KMS-11 (cell line): ENCODE results near the gene TCEAL8.
"Not testable (repeated sequence)": the region's sequence is repeated elsewhere in the genome, so short reads cannot be mapped to it uniquely, and the experiment has no call there.

Experiments used
- H2AFZ ChIP-seq: fragments of 200-600 bp; sonication (generic); 2 replicates; pipeline ENCODE4 v1.6.1; 2016; ENCODE audit warnings: antibody characterized with exemption, mixed run types, low read depth
- H3K27ac ChIP-seq: fragments of 200-600 bp; sonication (generic); 2 replicates; pipeline ENCODE4 v1.6.1; 2016; ENCODE audit warnings: mild to moderate bottlenecking, mixed run types
- H3K27me3 ChIP-seq: fragments of 200-600 bp; sonication (generic); 2 replicates; pipeline ENCODE4 v1.6.1; 2017; ENCODE audit warnings: mild to moderate bottlenecking, low read depth, mixed run types, moderate library complexity; ENCODE audit not compliant: insufficient read depth
- H3K36me3 ChIP-seq: fragments of 200-600 bp; sonication (generic); 2 replicates; pipeline ENCODE4 v1.6.1; 2017; ENCODE audit warnings: mild to moderate bottlenecking, mixed run types; ENCODE audit not compliant: insufficient read depth
- H3K4me1 ChIP-seq: fragments of 200-600 bp; sonication (generic); 2 replicates; pipeline ENCODE4 v1.6.1; 2016; ENCODE audit warnings: mild to moderate bottlenecking, low read depth, mixed run types; ENCODE audit not compliant: poor library complexity, severe bottlenecking
- H3K4me2 ChIP-seq: fragments of 200-600 bp; sonication (generic); 2 replicates; pipeline ENCODE4 v1.7.0; 2016; ENCODE audit warnings: mild to moderate bottlenecking, mixed run types
- H3K4me3 ChIP-seq: fragments of 200-600 bp; sonication (generic); IDR thresholded peaks from 2 replicates; pipeline ENCODE4 v1.6.1; 2017; ENCODE audit warnings: low read depth, low read length, mixed read lengths; ENCODE audit not compliant: insufficient read depth
- H3K79me2 ChIP-seq: fragments of 200-600 bp; sonication (generic); 2 replicates; pipeline ENCODE4 v1.6.1; 2016; ENCODE audit warnings: low read depth, mixed run types; ENCODE audit not compliant: insufficient read depth
- H3K9ac ChIP-seq: fragments of 200-600 bp; sonication (generic); 2 replicates; pipeline ENCODE4 v1.6.1; 2016; ENCODE audit warnings: mild to moderate bottlenecking, mixed run types
- H4K20me1 ChIP-seq: fragments of 200-600 bp; sonication (generic); 2 replicates; pipeline ENCODE4 v1.6.1; 2016; ENCODE audit warnings: mild to moderate bottlenecking, mixed run types; ENCODE audit not compliant: insufficient read depth
- CTCF ChIP-seq: fragments of 200-600 bp; sonication (generic); conservative IDR thresholded peaks from 2 replicates; pipeline ENCODE4 v1.6.1; 2017; ENCODE audit warnings: low read depth, mild to moderate bottlenecking, antibody characterized with exemption, low read length, moderate library complexity, mixed read lengths

The TCEAL8 gene

GRCh38 chrX:103234869-103235268 lies 20.1 kb downstream of the TCEAL8 start:
- Histone ChIP-seq H3K4me3 (no peak overlapping the region), H3K4me2 (no peak overlapping the region), H3K4me1 (no peaks in the 10 kb centered on the region), H3K36me3 (no peaks in the 10 kb centered on the region), H3K27ac (no peak overlapping the region), H3K27me3 (no peaks in the 10 kb centered on the region), H3K9ac (no peak overlapping the region), H4K20me1 (no peaks in the 10 kb centered on the region), H3K79me2 (no peaks in the 10 kb centered on the region), H2AFZ (no peak overlapping the region)
- TF ChIP-seq CTCF, result no peak

- TF ChIP-seq CTCF, result no peak
- Histone ChIP-seq H2AFZ (no peak overlapping the region), H3K27me3 (no peaks in the 10 kb centered on the region), H3K36me3 (no peaks in the 10 kb centered on the region), H3K4me1 (no peaks in the 10 kb centered on the region), H3K4me3 (no peak overlapping the region), H3K9ac (no peak overlapping the region), H3K79me2 (no peaks in the 10 kb centered on the region), H3K4me2 (no peak overlapping the region), H3K27ac (no peak overlapping the region), H4K20me1 (no peaks in the 10 kb centered on the region)
Observed at GRCh38 chrX:103233263-103233662, 21.7 kb downstream of the TCEAL8 start.

- not testable (repeated sequence) for H4K20me1 ChIP-seq, H3K4me2 ChIP-seq, H3K36me3 ChIP-seq, H3K27me3 ChIP-seq, H2AFZ ChIP-seq, H3K27ac ChIP-seq, H3K4me3 ChIP-seq, H3K79me2 ChIP-seq, H3K4me1 ChIP-seq, H3K9ac ChIP-seq
Observed at GRCh38 chrX:103225918-103226317, 29.0 kb downstream of the TCEAL8 start.

GRCh38 chrX:103220511-103221323 lies 34.2 kb downstream of the TCEAL8 start:
- no peak for TF ChIP-seq CTCF
- Histone ChIP-seq H3K9ac (no peak overlapping the region), H3K27ac (no peak overlapping the region), H3K36me3 (no peaks in the 10 kb centered on the region), H3K4me3 (no peak overlapping the region), H3K4me1 (peaks cover 12% of the 10 kb centered on the region), H3K79me2 (no peaks in the 10 kb centered on the region), H3K27me3 (no peaks in the 10 kb centered on the region), H4K20me1 (no peaks in the 10 kb centered on the region), H2AFZ (no peak overlapping the region), H3K4me2 (no peak overlapping the region)

- Histone ChIP-seq H3K9ac (peak overlapping the region; percentile 71; the same call in 1 of the 2 replicates), H4K20me1 (no peaks in the 10 kb centered on the region), H3K27me3 (no peaks in the 10 kb centered on the region), H3K27ac (no peak overlapping the region), H2AFZ (peak overlapping the region; percentile 79), H3K4me3 (no peak overlapping the region), H3K4me2 (peak overlapping the region; percentile 42), H3K79me2 (no peaks in the 10 kb centered on the region), H3K4me1 (peaks cover 12% of the 10 kb centered on the region), H3K36me3 (no peaks in the 10 kb centered on the region)
- TF ChIP-seq CTCF, result no peak
Observed at GRCh38 chrX:103215425-103215991, 39.4 kb downstream of the TCEAL8 start.
